CD4-positive, alpha-beta T cell treated with Interleukin-4 for 4 hours (primary cell): Measurements from ENCODE around the gene TEX35.
"Not testable (repeated sequence)": the region's sequence is repeated elsewhere in the genome, so short reads cannot be mapped to it uniquely, and the experiment has no call there.

ENCODE experiments used
- DNase-seq: peaks from one replicate; pipeline ENCODE4 v3.0.0-alpha.2; 2020

Gene TEX35

GRCh38 chr1:178542554-178543289 lies 29.8 kb downstream of the TEX35 start:
- DNase-seq: peak; percentile 81

GRCh38 chr1:178543290-178543607 lies 30.3 kb downstream of the TEX35 start:
- DNase-seq: no peak

- no peak for DNase-seq
These were observed 31.6 kb downstream of the TEX35 start for GRCh38 chr1:178544531-178544930.

GRCh38 chr1:178548108-178548507 lies 35.2 kb downstream of the TEX35 start:
- no peak for DNase-seq

- no peak for DNase-seq
These were observed 38.4 kb downstream of the TEX35 start for GRCh38 chr1:178551307-178551706.

- DNase-seq: no peak
These were observed 39.0 kb downstream of the TEX35 start for GRCh38 chr1:178551940-178552339.

GRCh38 chr1:178552856-178553255 lies 39.9 kb downstream of the TEX35 start:
- no peak for DNase-seq

- DNase-seq: not testable (repeated sequence)
These were observed 41.4 kb downstream of the TEX35 start for GRCh38 chr1:178554351-178554750.

GRCh38 chr1:178555613-178556012 lies 42.7 kb downstream of the TEX35 start:
- not testable (repeated sequence) for DNase-seq

GRCh38 chr1:178558816-178559215 lies 45.9 kb downstream of the TEX35 start:
- not testable (repeated sequence) for DNase-seq

- DNase-seq: no peak
These were observed 48.0 kb downstream of the TEX35 start for GRCh38 chr1:178560871-178561376.

GRCh38 chr1:178563099-178563820 lies 50.4 kb downstream of the TEX35 start:
- DNase-seq: no peak

- no peak for DNase-seq
These were observed 51.3 kb downstream of the TEX35 start for GRCh38 chr1:178564086-178564782.

GRCh38 chr1:178564783-178565180 lies 51.9 kb downstream of the TEX35 start:
- no peak for DNase-seq

GRCh38 chr1:178565586-178565985 lies 52.7 kb downstream of the TEX35 start:
- no peak for DNase-seq

- DNase-seq: no peak
These were observed 53.3 kb downstream of the TEX35 start for GRCh38 chr1:178566187-178566586.

GRCh38 chr1:178571807-178572206 lies 58.9 kb downstream of the TEX35 start:
- no peak for DNase-seq
